GM19238 (cell line): ENCODE data around the gene GSG1L.

Source experiments
- DNase-seq: peaks from one replicate; pipeline ENCODE4 v3.0.0; 2011; ENCODE audit warnings: low spot score; ENCODE audit not compliant: insufficient read length

The GSG1L gene

DNA sequence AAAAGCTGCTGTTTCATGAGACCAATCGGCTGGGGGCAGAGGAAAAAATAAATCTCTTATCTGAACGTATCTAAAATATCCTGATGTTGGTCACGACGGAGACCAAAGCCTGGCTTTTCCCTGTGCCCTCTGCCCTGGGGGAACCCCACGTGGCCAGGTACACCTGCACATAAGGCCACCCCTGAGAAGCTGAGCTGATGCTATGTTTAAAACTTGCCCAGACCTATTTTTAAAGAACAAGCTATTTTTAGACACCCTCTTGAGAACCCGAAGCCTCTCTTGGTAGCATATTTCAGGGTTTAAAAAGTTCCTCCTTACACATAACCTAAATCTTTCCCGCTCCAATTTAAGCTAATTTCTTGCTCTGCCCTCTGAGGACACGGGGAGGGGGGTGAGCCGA lies 210.4 kb downstream of the GSG1L start:
- DNase-seq, result no peak

DNA sequence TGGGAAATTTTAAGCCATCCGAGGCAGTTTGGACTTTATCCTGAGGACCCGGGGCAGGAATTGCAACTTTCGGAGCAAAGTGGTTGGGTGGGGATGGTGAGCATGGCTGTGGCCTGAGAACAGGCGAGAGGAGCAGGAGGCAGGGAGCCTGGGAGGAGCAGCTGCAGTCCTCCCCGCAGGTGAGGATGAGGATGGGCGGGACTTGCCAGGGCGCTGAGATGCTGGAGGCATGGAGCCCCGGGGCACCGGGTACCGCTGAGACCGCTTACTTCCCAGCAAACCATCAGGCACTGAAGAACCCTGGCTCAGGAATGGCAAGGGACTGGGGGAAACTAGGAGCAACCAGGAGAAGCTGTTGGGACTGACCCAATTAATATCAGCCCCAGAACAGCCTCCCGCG lies 210.8 kb downstream of the GSG1L start:
- DNase-seq, result no peak

DNA sequence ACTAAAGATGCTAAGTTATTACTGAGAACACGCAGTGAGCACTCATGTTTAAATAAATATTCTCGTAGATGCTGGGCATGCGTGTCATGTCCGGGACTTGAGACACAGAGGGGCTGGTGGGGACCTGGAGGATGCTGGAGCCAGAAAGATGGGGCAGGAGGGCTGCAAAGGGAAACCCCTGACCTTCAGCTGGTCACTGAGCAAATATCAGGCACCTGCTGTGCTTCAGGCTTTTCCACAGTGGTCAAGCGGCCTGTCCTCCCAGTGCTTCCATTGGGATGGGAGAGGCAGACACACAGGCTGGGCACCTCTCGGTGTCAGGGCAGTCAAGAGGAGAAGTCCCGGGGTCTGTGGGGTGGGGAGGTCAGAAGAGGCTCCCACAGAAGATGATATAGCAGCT lies 211.4 kb downstream of the GSG1L start:
- DNase-seq, result no peak

DNA sequence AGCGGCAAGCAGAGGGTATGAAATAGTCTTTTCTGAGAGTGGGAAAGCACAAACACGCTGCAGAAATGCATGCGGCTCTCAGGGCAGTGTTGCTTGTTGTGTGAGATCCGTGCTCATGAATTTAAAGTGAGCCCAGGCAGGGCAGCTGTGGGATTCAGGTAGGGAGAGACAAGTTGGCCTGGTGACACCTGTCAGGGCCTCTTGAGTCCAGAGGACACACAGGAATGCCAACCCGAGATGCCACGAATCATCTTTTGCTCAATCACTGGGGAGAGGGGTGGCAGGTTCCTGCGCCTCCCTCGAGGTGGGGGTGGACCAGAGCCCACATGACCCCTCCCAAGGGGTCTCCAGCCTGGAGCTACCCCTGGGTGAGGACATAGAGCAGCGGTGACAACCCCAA lies 211.9 kb downstream of the GSG1L start:
- DNase-seq, result no peak

DNA sequence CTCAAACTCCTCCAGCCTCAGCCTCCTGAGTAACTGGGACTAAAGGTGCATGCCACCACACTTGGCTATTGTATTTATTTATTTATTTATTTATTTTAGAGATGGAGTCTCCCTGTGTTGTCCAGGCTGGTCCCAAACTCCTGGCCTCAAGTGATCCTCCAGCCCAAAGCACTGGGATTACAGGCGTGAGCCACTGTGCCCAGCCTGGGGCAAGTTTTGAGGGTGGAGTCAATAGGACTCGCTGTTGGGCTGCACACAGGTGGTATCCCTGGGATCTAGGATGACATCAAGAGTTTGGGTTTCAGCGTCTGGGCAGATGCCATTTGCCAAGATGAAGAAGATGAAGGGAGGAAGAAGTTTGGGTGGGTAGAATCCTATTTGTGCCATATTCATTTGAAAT lies 213.9 kb downstream of the GSG1L start:
- no peak for DNase-seq

DNA sequence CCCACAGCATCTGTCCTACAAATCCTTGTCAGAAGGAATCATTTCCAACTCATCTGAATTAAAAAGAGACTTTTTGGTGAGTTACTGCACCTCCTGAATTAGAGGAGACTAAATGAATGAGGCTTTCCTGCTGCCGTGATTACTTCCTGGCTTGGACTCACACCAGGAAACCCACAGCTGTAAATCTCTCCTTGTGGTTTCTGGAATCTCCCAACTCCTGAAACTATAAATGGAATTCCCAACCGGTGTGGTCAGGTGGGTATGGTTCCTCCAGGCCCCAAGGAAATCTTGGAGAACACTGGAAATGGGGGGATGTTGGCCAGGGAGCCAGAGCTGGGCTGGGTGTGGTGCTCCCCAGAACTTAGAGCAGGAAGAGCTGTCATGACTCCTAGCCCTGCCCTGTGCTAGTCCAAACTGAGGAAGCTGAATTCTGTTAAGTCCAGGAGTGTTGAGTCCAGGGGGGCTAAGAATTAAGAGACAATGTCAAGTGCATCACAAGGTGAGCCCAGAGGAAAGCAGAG lies 216.4 kb downstream of the GSG1L start:
- no peak for DNase-seq

DNA sequence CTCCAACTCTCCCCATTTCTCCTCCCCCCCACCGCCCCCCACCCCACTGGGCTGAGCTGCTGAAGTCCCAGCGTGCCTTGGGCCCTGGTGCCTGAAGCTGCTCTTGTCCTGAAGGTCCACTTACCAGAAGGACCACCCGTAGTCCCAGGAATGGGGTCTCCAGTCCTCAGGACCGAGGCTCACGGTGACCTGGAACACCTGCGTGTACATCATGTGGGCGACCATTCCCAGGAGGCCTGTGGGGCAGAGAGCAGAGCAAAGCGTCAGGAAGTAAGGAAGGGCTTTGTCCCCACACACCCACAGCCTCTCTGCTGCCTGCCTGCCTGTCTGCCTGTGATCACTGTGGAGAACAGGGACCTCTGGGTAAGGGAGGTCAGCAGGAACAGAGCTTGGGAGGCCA lies 218.7 kb downstream of the GSG1L start:
- DNase-seq, result no peak

DNA sequence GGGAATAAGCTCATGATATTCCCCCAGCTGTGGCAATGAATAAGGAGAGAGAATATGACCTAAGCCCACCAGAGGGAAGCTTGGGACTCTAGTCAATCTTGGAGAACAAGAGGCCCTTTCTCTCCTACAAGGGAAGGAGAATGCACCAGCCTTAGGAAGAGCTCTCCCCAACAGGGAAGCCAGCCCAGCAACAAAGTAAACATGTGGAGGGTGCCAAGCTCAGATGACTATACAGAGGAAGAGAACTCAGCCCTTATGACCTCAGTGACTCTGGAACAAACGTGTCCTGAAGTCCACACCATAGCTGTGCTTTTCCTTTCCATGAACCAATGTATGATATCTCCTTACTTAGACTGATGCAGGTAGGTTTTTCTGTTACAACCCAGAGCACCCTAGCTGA lies 219.7 kb downstream of the GSG1L start:
- DNase-seq, result no peak

DNA sequence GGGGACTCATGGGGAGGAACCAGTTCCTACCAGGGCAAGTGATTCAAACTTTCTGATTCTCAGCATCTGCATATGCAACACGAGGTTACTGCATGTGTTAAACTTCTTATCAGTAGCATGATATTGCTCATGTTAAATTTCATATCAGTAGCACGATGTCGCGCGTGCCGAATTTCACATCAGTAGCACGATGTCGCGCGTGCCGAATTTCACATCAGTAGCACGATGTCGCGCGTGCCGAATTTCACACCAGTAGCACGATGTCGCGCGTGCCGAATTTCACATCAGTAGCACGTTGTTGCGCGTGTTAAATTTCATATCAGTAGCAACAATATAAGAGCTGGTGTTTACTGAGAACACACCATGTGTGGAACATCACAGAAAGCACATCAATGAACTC lies 221.6 kb downstream of the GSG1L start:
- no peak for DNase-seq

DNA sequence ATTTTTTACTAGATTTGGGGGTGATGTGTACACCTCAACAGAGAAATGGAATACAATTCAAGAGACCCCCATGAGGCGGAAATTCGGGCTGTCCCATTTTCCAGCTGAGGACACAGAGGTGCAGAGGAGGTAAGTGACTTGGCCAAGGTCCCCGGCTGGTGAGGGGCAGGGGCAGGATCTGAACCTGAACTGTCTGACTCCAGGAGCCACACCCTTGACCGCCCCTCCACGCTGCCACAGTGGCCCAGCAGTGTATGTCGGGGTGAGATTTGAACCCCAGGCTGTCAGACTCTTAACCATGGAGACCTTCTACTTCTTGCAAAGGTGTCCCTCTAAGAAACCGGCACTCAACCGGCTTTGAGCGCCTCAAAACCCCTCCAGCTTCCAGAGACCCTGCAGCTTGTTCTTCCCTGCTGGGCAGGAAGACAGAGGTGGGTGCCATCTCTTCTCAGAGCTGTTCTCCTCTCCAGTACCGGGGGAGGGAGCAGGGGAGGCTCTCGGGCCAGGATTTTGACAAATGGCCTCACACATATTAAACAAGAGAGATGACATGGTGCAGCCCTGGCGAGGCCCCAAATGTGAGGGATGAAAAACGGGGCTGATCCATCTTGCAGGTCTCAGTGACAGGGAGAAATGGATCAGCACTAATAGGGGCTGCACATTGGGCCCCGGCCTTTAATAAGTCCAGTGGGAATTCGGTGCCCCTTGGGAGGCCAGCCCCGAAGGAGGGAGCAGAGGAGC lies 222.3 kb downstream of the GSG1L start:
- no peak for DNase-seq

DNA sequence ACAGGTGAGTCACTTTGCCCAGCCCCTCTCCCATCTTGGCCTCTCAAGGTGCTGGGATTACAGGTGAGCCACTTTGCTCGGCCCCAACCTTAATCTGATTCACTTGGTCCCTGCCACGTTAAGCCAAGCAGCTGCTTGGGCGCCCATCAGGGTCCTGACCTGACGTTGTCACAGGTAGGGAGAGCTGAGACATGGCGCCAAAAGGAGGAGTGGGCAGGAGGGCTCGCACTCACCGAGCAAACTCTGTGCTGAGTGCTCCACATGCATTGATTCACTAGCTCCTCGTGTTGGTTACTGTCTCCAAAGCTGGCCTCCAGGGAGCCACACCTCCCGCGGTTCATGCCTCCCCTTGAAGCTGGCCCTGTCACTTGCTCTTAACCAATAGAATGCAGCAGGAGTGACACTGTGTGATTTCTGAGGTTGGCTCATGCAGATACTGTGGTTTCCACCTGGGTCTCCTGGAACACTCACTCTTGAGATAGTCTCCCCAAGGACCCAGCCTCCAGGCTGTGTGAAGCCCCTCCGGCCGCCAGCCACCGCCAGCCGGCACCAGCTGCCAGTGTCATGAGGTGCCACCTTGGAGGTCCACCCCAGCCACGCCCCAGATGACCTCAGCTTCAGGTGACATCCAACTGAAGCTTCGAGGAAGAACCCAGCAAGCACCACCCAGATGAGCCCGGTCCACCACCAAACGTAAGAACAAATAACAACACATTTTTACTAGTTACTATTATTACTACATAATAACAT lies 223.0 kb downstream of the GSG1L start:
- no peak for DNase-seq

DNA sequence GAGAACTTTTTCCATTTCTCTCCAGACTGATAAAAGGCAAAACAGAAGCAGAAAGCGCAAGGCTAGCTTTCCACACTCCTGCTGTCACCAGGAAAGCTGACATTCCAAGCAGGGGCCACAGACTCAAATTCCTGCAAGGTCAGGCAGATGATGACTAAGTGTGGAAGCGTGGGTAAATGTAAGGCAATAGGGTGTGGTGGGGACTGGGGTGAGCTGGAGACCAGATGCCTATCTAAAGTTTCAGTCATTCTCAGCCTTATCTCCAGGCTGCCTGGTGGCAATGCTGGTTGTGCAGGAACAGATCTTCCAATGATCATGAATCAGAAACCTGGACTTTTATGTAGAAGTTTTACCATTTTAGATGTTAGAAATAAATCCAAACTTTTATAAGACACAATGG lies 224.1 kb downstream of the GSG1L start:
- no peak for DNase-seq

DNA sequence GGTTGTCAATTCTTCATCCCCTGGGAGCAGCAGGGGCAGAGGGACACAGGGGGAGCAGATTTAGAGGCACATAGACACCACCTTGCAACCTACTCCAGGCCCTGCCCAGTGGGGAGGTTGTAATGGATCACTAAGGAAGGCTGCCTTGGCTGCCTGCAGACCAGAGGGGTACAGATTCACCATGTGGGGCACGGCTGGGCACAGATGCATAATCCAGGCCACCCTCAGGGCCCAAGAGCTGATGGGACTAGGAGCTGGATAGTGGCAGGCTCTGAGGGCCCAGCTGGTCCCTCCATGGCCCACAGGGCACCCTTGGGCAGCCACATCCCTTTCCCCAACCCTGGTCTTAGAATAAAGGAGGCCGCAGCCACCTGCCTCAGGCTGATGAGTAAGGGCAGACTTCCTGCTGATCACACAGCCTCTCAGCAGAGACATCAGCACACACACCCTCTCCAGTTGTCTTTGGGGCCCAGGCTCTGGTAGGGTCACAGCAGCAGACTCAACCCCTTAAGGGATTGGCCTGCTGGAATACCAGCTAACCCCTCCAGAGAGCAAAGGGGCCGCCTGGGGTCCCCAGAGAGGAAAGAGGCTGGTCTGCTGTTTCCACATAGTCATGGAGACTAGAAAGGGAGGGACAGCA lies 224.9 kb downstream of the GSG1L start:
- DNase-seq, result no peak

DNA sequence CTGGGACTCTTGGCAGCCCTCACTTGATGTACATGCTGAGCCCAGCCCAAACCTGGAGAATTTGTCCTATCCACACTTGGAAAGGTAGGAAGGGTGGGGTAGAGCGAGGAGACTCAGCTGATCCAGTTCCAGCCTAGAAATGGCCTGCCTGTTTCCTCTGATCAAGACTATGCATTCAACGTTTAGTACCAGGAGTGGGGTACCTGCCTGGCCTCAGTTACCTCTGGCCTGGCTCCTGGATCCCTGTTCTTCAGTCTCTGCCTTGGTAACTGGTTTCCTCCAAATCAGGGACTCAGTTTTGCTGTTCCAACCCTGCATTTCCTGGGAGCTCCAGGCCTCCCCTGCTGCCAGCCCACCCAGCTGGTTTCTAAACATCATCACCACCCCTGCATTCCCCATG lies 233.5 kb downstream of the GSG1L start:
- no peak for DNase-seq

DNA sequence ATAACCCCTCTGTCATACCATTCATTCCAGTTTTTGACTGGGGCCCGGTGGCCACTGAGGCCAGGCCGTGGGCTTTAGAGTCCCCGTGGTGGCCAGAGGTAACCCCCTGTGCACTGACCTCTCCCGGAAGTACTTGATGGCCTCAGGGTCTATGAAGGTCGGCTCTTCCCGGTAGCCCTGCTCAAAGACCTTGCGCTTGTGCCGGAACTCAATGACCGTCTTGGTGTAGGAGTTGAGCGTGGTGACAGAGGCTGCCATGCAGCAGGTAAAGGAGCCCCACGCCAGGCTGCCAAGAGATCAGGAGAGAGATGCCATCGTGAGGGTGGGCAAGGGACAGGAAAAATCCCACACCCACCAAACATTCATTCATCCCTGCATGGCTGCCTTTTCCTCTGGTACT lies 234.8 kb downstream of the GSG1L start:
- no peak for DNase-seq

DNA sequence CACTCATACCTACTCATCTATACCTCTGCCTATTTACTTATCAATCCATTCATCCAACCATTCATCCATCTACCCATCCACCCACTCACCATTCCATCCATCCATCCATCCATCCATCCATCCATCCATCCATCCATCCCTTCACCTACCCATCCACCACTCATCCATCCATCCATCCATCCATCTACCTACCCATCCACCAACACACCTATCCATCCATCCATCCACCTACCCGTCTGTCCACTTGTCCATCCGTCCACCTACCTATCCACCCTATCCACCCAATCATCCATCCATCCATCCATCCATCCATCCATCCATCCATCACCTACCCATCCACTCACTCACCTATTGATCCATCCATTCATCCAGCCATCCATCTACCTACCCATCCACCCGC lies 235.7 kb downstream of the GSG1L start:
- no peak for DNase-seq

DNA sequence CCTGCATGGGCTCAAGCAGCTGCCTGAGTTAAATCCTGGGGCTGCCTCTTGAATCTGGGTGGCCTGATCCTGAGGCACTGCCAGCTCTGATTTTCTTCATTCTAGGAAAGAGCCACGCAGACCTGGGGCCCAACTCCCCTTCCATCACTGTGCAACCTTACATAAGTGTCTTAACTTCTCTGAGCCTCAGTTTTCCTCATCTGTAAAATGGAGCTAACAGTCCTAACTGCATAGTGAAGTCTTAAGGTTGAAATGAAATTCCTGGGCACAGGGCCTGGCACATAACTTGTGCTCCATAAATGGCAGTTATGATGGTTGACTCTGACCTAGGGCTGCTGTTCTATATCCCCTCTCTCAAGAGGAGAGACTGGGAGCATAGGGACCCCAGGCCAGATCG lies 236.6 kb downstream of the GSG1L start:
- DNase-seq, result no peak

DNA sequence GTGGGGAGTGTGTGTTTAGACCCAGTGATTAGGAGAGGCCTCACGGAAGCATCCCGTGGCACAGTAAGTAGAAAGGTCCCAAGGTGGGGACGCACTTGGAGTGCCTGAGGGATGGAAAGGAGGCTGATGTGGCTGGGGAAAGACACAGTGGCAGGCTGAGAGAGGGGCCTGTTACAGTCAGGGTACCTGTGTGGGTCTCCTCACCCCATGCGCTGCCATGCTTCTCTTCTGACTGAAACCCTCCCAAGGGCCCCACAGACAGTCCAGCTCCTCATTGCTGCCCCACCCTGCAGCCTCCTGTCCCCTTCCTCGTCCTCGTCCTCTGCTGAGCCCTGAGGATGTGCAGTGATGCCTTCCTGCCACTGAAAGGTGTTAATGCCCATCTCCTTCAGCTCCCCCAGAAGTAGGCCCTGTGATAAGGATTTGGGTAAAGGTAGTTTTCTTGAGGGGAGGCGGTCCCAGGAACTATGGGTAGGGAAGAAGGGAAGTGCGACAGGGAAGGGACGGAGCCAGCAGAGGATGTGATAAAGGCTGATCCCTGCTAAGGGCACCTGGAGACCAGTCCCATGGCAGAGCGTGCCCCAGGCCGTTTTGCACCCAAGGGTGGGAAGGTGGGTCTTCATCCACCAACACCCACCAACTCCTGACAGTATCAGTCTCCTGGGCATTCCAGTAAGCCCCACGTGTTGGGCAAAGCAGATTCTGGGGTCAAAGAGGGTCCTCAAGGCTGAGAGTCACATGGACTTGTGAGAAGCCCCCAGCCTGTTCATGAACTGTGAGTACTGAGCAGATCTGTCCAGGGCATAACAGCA lies 237.2 kb downstream of the GSG1L start:
- no peak for DNase-seq

DNA sequence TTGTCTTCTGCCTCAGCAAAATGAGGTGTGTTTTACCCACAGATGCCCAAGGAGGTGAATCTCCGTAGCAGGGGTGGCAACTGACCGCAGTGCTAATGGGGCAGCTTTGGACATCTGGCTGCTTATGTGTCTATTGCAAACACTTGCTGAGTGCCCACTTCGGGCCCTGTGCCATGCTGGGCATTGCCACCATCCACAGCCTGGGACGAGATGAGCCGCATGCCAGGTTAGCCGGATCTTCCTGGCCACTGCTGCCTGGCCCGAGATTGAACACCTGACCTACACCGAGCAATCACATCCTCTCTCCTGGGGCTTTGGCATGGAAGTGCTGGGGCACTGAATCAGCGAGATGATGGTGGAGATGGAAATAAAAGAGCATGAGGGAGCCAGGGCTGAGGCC lies 238.7 kb downstream of the GSG1L start:
- no peak for DNase-seq

DNA sequence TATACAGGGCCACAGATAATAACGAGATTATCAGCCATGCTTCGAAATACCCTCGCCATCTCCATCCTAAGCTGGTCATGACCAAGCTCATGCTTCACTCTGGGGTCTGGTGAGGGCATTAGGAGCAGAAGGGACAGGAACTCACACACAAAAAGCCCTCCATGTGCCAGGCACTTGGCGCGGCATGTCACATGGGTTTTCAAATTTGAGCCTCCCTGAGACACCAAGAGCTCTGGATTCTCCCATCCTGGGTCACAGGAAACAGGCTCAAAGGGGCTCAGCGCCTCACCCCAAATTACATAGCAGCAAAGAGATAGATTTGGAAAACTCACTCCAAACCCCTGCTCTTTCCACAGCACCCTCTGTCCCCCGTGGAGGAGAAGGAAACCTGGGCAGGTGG lies 239.5 kb downstream of the GSG1L start:
- no peak for DNase-seq

DNA sequence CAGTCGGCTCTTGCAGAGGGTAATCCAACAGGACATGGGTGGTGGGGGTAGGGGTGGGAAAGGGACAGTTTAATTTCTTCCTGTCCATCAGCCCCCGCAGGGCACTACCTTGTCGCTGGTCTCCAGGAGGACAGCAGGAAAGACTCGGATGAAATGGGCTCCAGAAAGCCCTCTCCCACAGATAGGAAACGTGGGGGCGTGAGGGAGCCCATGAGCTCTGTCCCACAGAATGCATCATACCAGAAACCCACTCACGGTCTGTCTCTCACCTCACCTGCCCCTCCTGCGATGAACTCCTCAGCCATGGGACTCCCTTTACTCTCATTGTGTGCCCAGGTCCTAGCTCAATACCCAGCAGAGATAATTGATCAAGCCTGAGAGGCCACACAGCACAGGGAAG lies 240.1 kb downstream of the GSG1L start:
- no peak for DNase-seq

DNA sequence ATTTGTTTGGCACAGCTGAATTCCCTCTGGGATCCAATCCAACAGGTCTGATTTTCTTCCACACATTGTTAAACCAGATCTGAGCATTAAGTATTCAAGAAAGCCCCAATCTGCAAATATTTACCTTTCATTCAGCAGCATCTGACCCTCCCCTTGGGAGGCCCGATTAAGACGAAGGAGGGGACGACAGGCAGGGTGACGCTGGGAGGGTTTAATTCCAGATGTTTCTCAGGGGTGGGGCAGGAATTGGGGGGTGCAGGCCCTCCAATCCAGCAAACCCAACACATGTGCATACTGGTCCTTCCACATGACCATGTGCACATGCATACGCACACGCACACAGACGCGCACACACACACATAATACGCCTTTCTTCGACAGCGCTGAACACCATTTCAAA lies 240.5 kb downstream of the GSG1L start:
- no peak for DNase-seq
